Breast epithelium (tissue), 4 donors: ENCODE measurements around the gene PLPP2. TPM values are rescaled to one million over a fixed set of nuclear protein-coding genes. Genes with fewer than 3 reads are reported as not detected.

Source experiments
- DNase-seq, 2 donors: peaks; one replicate each; pipeline ENCODE4 v3.0.0-alpha.2; 2019; ENCODE audit warnings: low spot score in 2 of 2
- H3K27ac ChIP-seq, 2 donors: fragments of 200-600 bp; sonication (generic) in 1 of 2; one replicate each; pipeline ENCODE4 v1.5.1; 2016 to 2019; ENCODE audit warnings: mild to moderate bottlenecking in 1 of 2
- H3K27me3 ChIP-seq, 2 donors: fragments of 200-600 bp; sonication (generic) in 1 of 2; one replicate each; pipeline versions ENCODE4 v1.5.1 to v1.6.0; 2017 to 2019; ENCODE audit warnings: control low read depth in 1 of 2, mild to moderate bottlenecking in 1 of 2
- H3K36me3 ChIP-seq: fragments of 200-600 bp; one replicate; pipeline ENCODE4 v1.5.1; 2019
- H3K4me1 ChIP-seq, 2 donors: fragments of 200-600 bp; sonication (generic); one replicate each; pipeline ENCODE4 v1.5.1; 2016 to 2019; ENCODE audit warnings: control low read depth in 1 of 2
- H3K4me3 ChIP-seq, 3 donors: fragments of 200-600 bp; sonication (generic); 1 replicate in 2 of 3; 2 replicates in 1 of 3; pipeline ENCODE4 v1.5.1; 2016 to 2019; ENCODE audit warnings: mild to moderate bottlenecking in 3 of 3, moderate library complexity in 2 of 3
- H3K9me3 ChIP-seq, 2 donors: fragments of 200-600 bp; sonication (generic) in 1 of 2; one replicate each; pipeline ENCODE4 v1.5.1; 2016 to 2019; ENCODE audit warnings: control low read depth in 1 of 2
- CTCF ChIP-seq, 3 donors: fragments of 450-650 bp; IDR thresholded peaks; one replicate each; pipeline ENCODE4 v1.5.1; 2016 to 2017; ENCODE audit warnings: antibody characterized with exemption in 3 of 3, mild to moderate bottlenecking in 3 of 3, moderate library complexity in 3 of 3
- POLR2A ChIP-seq: fragments of 450-650 bp; IDR thresholded peaks from one replicate; pipeline ENCODE4 v1.6.1; 2016; ENCODE audit warnings: antibody characterized with exemption, mild to moderate bottlenecking, moderate library complexity
- POLR2AphosphoS5 ChIP-seq, 3 donors: sonication (generic); formaldehyde crosslinking; IDR thresholded peaks; one replicate each; pipeline ENCODE4 v1.6.1; 2017; ENCODE audit warnings: antibody characterized with exemption in 3 of 3
- intact Hi-C: fragments of 100-400 bp; cut with DNase I; formaldehyde crosslinking; loops from one replicate; pipeline ENCODE4 v1.15.1; 2023; ENCODE audit warnings: low total_unique reads
- total RNA-seq, 3 donors: library from RNA; depleted of rRNA; stranded (reverse); fragments of >200 nt; gene quantifications; one replicate each; pipeline ENCODE4 v1.1.0, GENCODE V29; 2016

PLPP2 gene
- total RNA-seq, 3 donors from 2014 or later, result 0.48 to 166 (median 120) TPM

- Histone ChIP-seq H3K4me3 (no peak overlapping the region), H3K27ac (no peak overlapping the region), H3K9me3 (peaks cover 0 to 2% of the 10 kb centered on the region in 2 donors), H3K36me3 (no peaks in the 10 kb centered on the region), H3K4me1 (no peaks in the 10 kb centered on the region), H3K27me3 (no peaks in the 10 kb centered on the region)
- intact Hi-C loops, result no loop called here
- DNase-seq, result no peak
- no peak for TF ChIP-seq POLR2AphosphoS5 (IDR thresholded peaks at IDR 0.05)
Observed at GRCh38 chr19:335486-336066, 44.4 kb upstream of the PLPP2 start.

GRCh38 chr19:335072-335471 is 43.9 kb upstream of the PLPP2 start:
- intact Hi-C loops, result no loop called here
- DNase-seq, result no peak
- Histone ChIP-seq H3K4me1 (no peaks in the 10 kb centered on the region), H3K27me3 (no peaks in the 10 kb centered on the region), H3K9me3 (peaks cover 0 to 5% of the 10 kb centered on the region in 2 donors), H3K36me3 (no peaks in the 10 kb centered on the region), H3K4me3 (no peak overlapping the region), H3K27ac (no peak overlapping the region)
- TF ChIP-seq POLR2A, result no peak
- TF ChIP-seq POLR2AphosphoS5 (IDR thresholded peaks at IDR 0.05), result no peak
- TF ChIP-seq CTCF (IDR thresholded peaks at IDR 0.05), result no peak

GRCh38 chr19:334296-335071 is 43.3 kb upstream of the PLPP2 start:
- Histone ChIP-seq H3K9me3 (peaks cover 0 to 5% of the 10 kb centered on the region in 2 donors), H3K27ac (no peak overlapping the region), H3K4me1 (no peaks in the 10 kb centered on the region), H3K36me3 (no peaks in the 10 kb centered on the region), H3K4me3 (no peak overlapping the region), H3K27me3 (no peaks in the 10 kb centered on the region)
- no peak for DNase-seq
- intact Hi-C loops, result no loop called here
- TF ChIP-seq CTCF (IDR thresholded peaks at IDR 0.05), result no peak
- TF ChIP-seq POLR2A, result no peak
- TF ChIP-seq POLR2AphosphoS5 (IDR thresholded peaks at IDR 0.05), result no peak

- H3K4me3 ChIP-seq, result no peak overlapping the region
- no peak overlapping the region for H3K27ac ChIP-seq
- H3K36me3 ChIP-seq, result peaks cover 14% of the 10 kb centered on the region
- peaks cover 0 to 5% of the 10 kb centered on the region in 2 donors for H3K9me3 ChIP-seq
- no peaks in the 10 kb centered on the region for H3K27me3 ChIP-seq
- intact Hi-C loops, result no loop called here
- H3K4me1 ChIP-seq, result no peaks in the 10 kb centered on the region
- TF ChIP-seq POLR2A, result no peak
- TF ChIP-seq CTCF (IDR thresholded peaks at IDR 0.05), result no peak
- no peak for TF ChIP-seq POLR2AphosphoS5 (IDR thresholded peaks at IDR 0.05)
- no peak for DNase-seq
Observed at GRCh38 chr19:330503-330902, 39.3 kb upstream of the PLPP2 start.

- TF ChIP-seq CTCF (IDR thresholded peaks at IDR 0.05) (no peak), POLR2A (no peak), POLR2AphosphoS5 (IDR thresholded peaks at IDR 0.05) (no peak)
- H3K36me3 ChIP-seq, result peaks cover 14% of the 10 kb centered on the region
Observed at GRCh38 chr19:329876-330275, 38.7 kb upstream of the PLPP2 start.

More at GRCh38 chr19:329876-330275, 38.7 kb upstream of the PLPP2 start:
- DNase-seq, result no peak
- H3K4me1 ChIP-seq, result no peaks in the 10 kb centered on the region
- peaks cover 0 to 5% of the 10 kb centered on the region in 2 donors for H3K9me3 ChIP-seq
- no peaks in the 10 kb centered on the region for H3K27me3 ChIP-seq
- no peak overlapping the region for H3K4me3 ChIP-seq
- H3K27ac ChIP-seq, result no peak overlapping the region
- intact Hi-C loops, result no loop called here
